H1 (cell line): Measurements from ENCODE around the gene NCBP2. TPM values are rescaled to one million over a fixed set of nuclear protein-coding genes. Genes with fewer than 3 reads are reported as not detected.

Source experiments
- CTCF ChIA-PET: fragments of 300-600 bp; sonication (Branson Sonifier 250); formaldehyde crosslinking; loops from one replicate; lab custom pipeline; 2021; ENCODE audit not compliant: partially characterized antibody; lab: Charles Lee
- POLR2A ChIA-PET: fragments of 300-600 bp; sonication (Branson Sonifier 250); formaldehyde crosslinking; loops from one replicate; lab custom pipeline; 2021; ENCODE audit warnings: inconsistent platforms; ENCODE audit not compliant: partially characterized antibody; lab: Charles Lee
- DNase-seq, 2 experiments: peaks; one replicate each; pipeline versions ENCODE4 v3.0.0 to v3.0.0-alpha.2; 2010 to 2022; ENCODE audit warnings: low spot score in 2 of 2, low read depth in 1 of 2, mixed read lengths in 1 of 2
- FAIRE-seq: peaks from 2 replicates; lab custom pipeline; 2011; peaks lifted over from hg19 to GRCh38; lab: Jason Lieb, UNC
- H2AFZ ChIP-seq: 2 replicates; pipeline ENCODE4 v1.8.1; 2012; ENCODE audit warnings: low read length, inconsistent platforms
- H2AK5ac ChIP-seq: 2 replicates; pipeline ENCODE4 v1.6.1; 2013; ENCODE audit warnings: low read depth, low read length
- H2BK120ac ChIP-seq: replicated peaks from 2 replicates; pipeline ENCODE3; 2013; ENCODE audit warnings: low read depth, low read length, inconsistent platforms
- H2BK12ac ChIP-seq: 2 replicates; pipeline ENCODE4 v1.6.1; 2013; ENCODE audit warnings: low read depth, low read length
- H2BK15ac ChIP-seq: 2 replicates; pipeline ENCODE4 v1.6.1; 2013; ENCODE audit warnings: low read length
- H2BK20ac ChIP-seq: 2 replicates; pipeline ENCODE4 v1.6.1; 2013; ENCODE audit warnings: low read length
- H2BK5ac ChIP-seq: 2 replicates; pipeline ENCODE4 v1.6.1; 2013; ENCODE audit warnings: low read depth, low read length
- H3K14ac ChIP-seq: 2 replicates; pipeline ENCODE4 v1.6.1; 2013; ENCODE audit warnings: inconsistent platforms; ENCODE audit not compliant: insufficient read length
- H3K18ac ChIP-seq: 2 replicates; pipeline ENCODE4 v1.6.1; 2013; ENCODE audit warnings: low read length; ENCODE audit errors: extremely low read depth
- H3K23ac ChIP-seq: 2 replicates; pipeline ENCODE4 v1.6.1; 2013; ENCODE audit warnings: inconsistent platforms; ENCODE audit not compliant: insufficient read length
- H3K23me2 ChIP-seq: 2 replicates; pipeline ENCODE4 v1.6.1; 2013; ENCODE audit warnings: low read depth, low read length
- H3K27ac ChIP-seq: 2 replicates; pipeline ENCODE4 v1.6.1; 2011; ENCODE audit warnings: low read depth, low read length, inconsistent platforms
- H3K27me3 ChIP-seq, 4 experiments: replicated peaks in 1 of 4; 1 replicate in 1 of 4; 2 replicates in 3 of 4; pipeline versions ENCODE4 v1.6.1 to v1.8.1; 2011 to 2013; ENCODE audit warnings: low read length in 3 of 4, mild to moderate bottlenecking in 3 of 4, inconsistent platforms in 2 of 4, mixed read lengths in 2 of 4, moderate library complexity in 1 of 4; ENCODE audit not compliant: control insufficient read depth in 3 of 4, insufficient read depth in 3 of 4; ENCODE audit errors: extremely low read depth in 1 of 4
- H3K36me3 ChIP-seq, 4 experiments: 2 replicates each; pipeline versions ENCODE4 v1.6.1 to v1.8.1; 2011 to 2013; ENCODE audit warnings: mild to moderate bottlenecking in 4 of 4, low read length in 3 of 4, moderate library complexity in 2 of 4, control low read depth in 1 of 4, inconsistent platforms in 1 of 4; ENCODE audit not compliant: insufficient read depth in 4 of 4, control insufficient read depth in 2 of 4
- H3K4ac ChIP-seq: replicated peaks from 2 replicates; pipeline ENCODE3; 2013; ENCODE audit warnings: low read length, low read depth, mixed read lengths, inconsistent platforms; ENCODE audit not compliant: insufficient read length
- H3K4me1 ChIP-seq, 4 experiments: replicated peaks in 1 of 4; 1 replicate in 1 of 4; 2 replicates in 3 of 4; pipeline versions ENCODE4 v1.6.1 to v1.8.1; 2011 to 2013; ENCODE audit warnings: low read length in 3 of 4, inconsistent platforms in 2 of 4, mixed read lengths in 1 of 4; ENCODE audit not compliant: insufficient read depth in 4 of 4, control insufficient read depth in 3 of 4
- H3K4me2 ChIP-seq, 2 experiments: 2 replicates each; pipeline versions ENCODE4 v1.6.1 to v1.8.1; 2011 to 2013; ENCODE audit warnings: low read depth in 2 of 2, low read length in 2 of 2, control low read depth in 1 of 2, inconsistent platforms in 1 of 2, mild to moderate bottlenecking in 1 of 2; ENCODE audit not compliant: insufficient read depth in 1 of 2
- H3K4me3 ChIP-seq, 4 experiments: fragments of 200-600, 300-600 bp in 1 of 4; sonication (generic), shearing (Covaris generic), sonication (Bioruptor Twin) in 1 of 4; 2 replicates each; pipeline versions ENCODE4 v1.5.1 to v1.8.1; 2011 to 2016; ENCODE audit warnings: low read length in 4 of 4, low read depth in 3 of 4, control low read depth in 2 of 4, inconsistent platforms in 2 of 4, mild to moderate bottlenecking in 2 of 4, mixed read lengths in 1 of 4, moderate library complexity in 1 of 4; ENCODE audit not compliant: insufficient read depth in 2 of 4; ENCODE audit errors: extremely low read depth in 1 of 4
- H3K56ac ChIP-seq: replicated peaks from 2 replicates; pipeline ENCODE3; 2013; ENCODE audit warnings: low read depth, mild to moderate bottlenecking, mixed read lengths, low read length, inconsistent platforms; ENCODE audit not compliant: insufficient read length
- H3K79me1 ChIP-seq: 2 replicates; pipeline ENCODE4 v1.6.1; 2013; ENCODE audit warnings: low read depth, low read length, control low read depth
- H3K79me2 ChIP-seq, 2 experiments: 2 replicates each; pipeline versions ENCODE4 v1.6.1 to v1.8.1; 2012 to 2013; ENCODE audit warnings: low read length in 2 of 2, mild to moderate bottlenecking in 2 of 2, inconsistent platforms in 1 of 2; ENCODE audit not compliant: insufficient read depth in 2 of 2, control insufficient read depth in 1 of 2
- H3K9ac ChIP-seq, 4 experiments: replicated peaks in 1 of 4; 1 replicate in 1 of 4; 2 replicates in 3 of 4; pipeline versions ENCODE4 v1.6.1 to v1.8.1; 2011 to 2013; ENCODE audit warnings: low read depth in 3 of 4, low read length in 3 of 4, control low read depth in 2 of 4, mild to moderate bottlenecking in 2 of 4, moderate library complexity in 2 of 4, inconsistent platforms in 1 of 4; ENCODE audit errors: extremely low read depth in 1 of 4
- H3K9me3 ChIP-seq, 2 experiments: 2 replicates each; pipeline versions ENCODE4 v1.6.1 to v1.8.1; 2012 to 2013; ENCODE audit warnings: mild to moderate bottlenecking in 2 of 2, moderate library complexity in 2 of 2, control low read depth in 1 of 2, inconsistent platforms in 1 of 2, low read depth in 1 of 2, low read length in 1 of 2, mixed read lengths in 1 of 2; ENCODE audit not compliant: insufficient read depth in 2 of 2
- H4K20me1 ChIP-seq, 2 experiments: replicated peaks in 1 of 2; 2 replicates each; pipeline versions ENCODE3 to v1.8.1; 2011 to 2013; ENCODE audit warnings: inconsistent platforms in 2 of 2, low read length in 2 of 2, mild to moderate bottlenecking in 1 of 2; ENCODE audit not compliant: insufficient read depth in 2 of 2, control insufficient read depth in 1 of 2
- H4K5ac ChIP-seq: 2 replicates; pipeline ENCODE4 v1.6.1; 2013; ENCODE audit warnings: low read length, low read depth, mixed read lengths, inconsistent platforms; ENCODE audit not compliant: insufficient read length
- H4K8ac ChIP-seq: 2 replicates; pipeline ENCODE4 v1.8.0; 2013; ENCODE audit warnings: mild to moderate bottlenecking, moderate library complexity, low read length, inconsistent platforms; ENCODE audit not compliant: insufficient read depth; ENCODE audit errors: extremely low read depth
- H4K91ac ChIP-seq: replicated peaks from 2 replicates; pipeline ENCODE3; 2013; ENCODE audit warnings: low read length, mixed read lengths, inconsistent platforms; ENCODE audit not compliant: insufficient read length
- EP300 ChIP-seq, 2 experiments: IDR thresholded peaks; 1 replicate in 1 of 2; 2 replicates in 1 of 2; pipeline ENCODE4 v1.6.1; 2011 to 2012; ENCODE audit warnings: low read depth in 2 of 2, low read length in 2 of 2, mild to moderate bottlenecking in 2 of 2, borderline replicate concordance in 1 of 2, inconsistent platforms in 1 of 2, moderate library complexity in 1 of 2
- JUND ChIP-seq: IDR thresholded peaks from 2 replicates; pipeline ENCODE4 v1.6.1; 2011; ENCODE audit warnings: mild to moderate bottlenecking, improper control_type of control experiment, low read length
- PHF8 ChIP-seq: fragments of 200-600 bp; sonication (generic); conservative IDR thresholded peaks from 2 replicates; pipeline ENCODE4 v1.7.1; 2012; ENCODE audit warnings: low read depth, mild to moderate bottlenecking, inconsistent platforms, low read length, moderate library complexity
- WGBS, 2 experiments: shearing (Covaris generic) in 1 of 2; methylation state at CpG; one replicate each; pipeline versions ENCODE4 v1.1.6 to v1.1.7; 2013 to 2015; ENCODE audit warnings: low lambda C conversion rate in 2 of 2, mixed read lengths in 2 of 2, inconsistent platforms in 1 of 2, low coverage in 1 of 2, missing lambda C conversion rate in 1 of 2; ENCODE audit not compliant: insufficient replicate concordance in 2 of 2, insufficient coverage in 1 of 2, insufficient read length in 1 of 2; ENCODE audit errors: extremely low coverage in 1 of 2, missing lambda C conversion rate in 1 of 2; 5-methylcytosine and 5-hydroxymethylcytosine counted together
- polyA plus RNA-seq, 7 experiments: library from polyadenylated mRNA; depleted of rRNA in 3 of 7; stranded (reverse) in 5 of 7; unstranded in 2 of 7; fragments of >200 nt in 5 of 7; fragments of 200-250 nt in 2 of 7; gene quantifications; 1 replicate in 5 of 7; 2 replicates in 1 of 7; 4 replicates in 1 of 7; pipeline versions ENCODE4 v1.2.1 to v1.2.3, GENCODE V29; 2011 to 2013; ENCODE audit warnings: missing spikeins in 2 of 7, mixed read lengths in 2 of 7
- total RNA-seq: library from RNA; stranded (reverse); fragmentation: NEBNext Ultra II Directional; extraction: Animal tissue kit (Norgen Biotek cat#: 25700); gene quantifications from 2 replicates; pipeline ENCODE4 v1.2.1, GENCODE V29; 2021
- TF ChIP-seq, protein P1 (sequence below): IDR thresholded peaks from 2 replicates; pipeline ENCODE4 v1.6.1; 2011; ENCODE audit warnings: low read length, improper control_type of control experiment

The NCBP2 gene
- total and polyA plus RNA-seq, 2 of the 8 experiments (the other 6 are each of a cell fraction or from before 2014, with no cell fraction given) = 34.1 to 100 TPM

GRCh38 chr3:196971094-196971698 lies 28.9 kb upstream of the NCBP2 start:
- no peak overlapping the region for H2BK20ac ChIP-seq
- DNase-seq = no peak
- H2BK120ac ChIP-seq = no peak overlapping the region
- H2AFZ ChIP-seq = no peak overlapping the region
- H3K4ac ChIP-seq = no peak overlapping the region
- H3K79me2 ChIP-seq = no peaks in the 10 kb centered on the region
- no peak overlapping the region for H3K4me3 ChIP-seq
- ChIA-PET CTCF (interaction anchor here (0.9 to 2.8 kb wide), 12 partner anchors 17 to 485 kb away, joined by 3 to 10 read pairs (median 4); no protein-coding TSS in a partner anchor), POLR2A (no interaction called here)
- H3K4me1 ChIP-seq = peaks cover 0 to 24% (median 10%) of the 10 kb centered on the region in 4 experiments; a peak in 5 of 7 replicates
- H3K79me1 ChIP-seq = no peaks in the 10 kb centered on the region
- no peak overlapping the region for H3K4me2 ChIP-seq
- no peak overlapping the region for H3K14ac ChIP-seq
- no peaks in the 10 kb centered on the region for H3K9me3 ChIP-seq
- H4K5ac ChIP-seq = no peak overlapping the region
- no peak overlapping the region for H3K18ac ChIP-seq
- peaks cover 49 to 54% (median 52%) of the 10 kb centered on the region in 4 experiments for H3K27me3 ChIP-seq
- H2BK15ac ChIP-seq = no peak overlapping the region
- no peak overlapping the region for H3K27ac ChIP-seq
- H4K20me1 ChIP-seq = no peaks in the 10 kb centered on the region
- H2BK12ac ChIP-seq = no peak overlapping the region
- 79% methylated on average over 7 of the region's 7 CpGs; no CpG with 5 or more reads in 1 of the 2 experiments for WGBS, 2 experiments
- H4K8ac ChIP-seq = no peak overlapping the region
- H4K91ac ChIP-seq = no peak overlapping the region
- H2BK5ac ChIP-seq = no peak overlapping the region
- H3K9ac ChIP-seq = no peak overlapping the region
- H2AK5ac ChIP-seq = no peak overlapping the region; the same call in 1 of the 2 replicates
- H3K23me2 ChIP-seq = peaks cover 10% of the 10 kb centered on the region; the same call in 1 of the 2 replicates
- FAIRE-seq = no peak
- no peak overlapping the region for H3K56ac ChIP-seq
- no peak overlapping the region for H3K23ac ChIP-seq
- H3K36me3 ChIP-seq = peaks cover 0 to 8% (median 0%) of the 10 kb centered on the region in 4 experiments; a peak in 1 of 8 replicates
- TF ChIP-seq PHF8 = no peak
- no peak for TF ChIP-seq EP300 (IDR thresholded peaks at IDR 0.05; ENCODE audit: borderline replicate concordance in 1 of 2, low read depth in 2 of 2, low read length in 2 of 2)
- TF ChIP-seq, protein P1, sequence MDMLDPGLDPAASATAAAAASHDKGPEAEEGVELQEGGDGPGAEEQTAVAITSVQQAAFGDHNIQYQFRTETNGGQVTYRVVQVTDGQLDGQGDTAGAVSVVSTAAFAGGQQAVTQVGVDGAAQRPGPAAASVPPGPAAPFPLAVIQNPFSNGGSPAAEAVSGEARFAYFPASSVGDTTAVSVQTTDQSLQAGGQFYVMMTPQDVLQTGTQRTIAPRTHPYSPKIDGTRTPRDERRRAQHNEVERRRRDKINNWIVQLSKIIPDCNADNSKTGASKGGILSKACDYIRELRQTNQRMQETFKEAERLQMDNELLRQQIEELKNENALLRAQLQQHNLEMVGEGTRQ = no peak
- no peak for TF ChIP-seq JUND
